GM23338 (cell line): ENCODE measurements around the gene ERF. TPM values are rescaled to one million over a fixed set of nuclear protein-coding genes. Genes with fewer than 3 reads are reported as not detected.

Experiments
- ATAC-seq: fragments of 200-7000 bp; cut with Tn5 transposase; 3 replicates; pipeline ENCODE4 v1.9.1; 2020
- DNase-seq: peaks from one replicate; pipeline ENCODE4 v3.0.0-alpha.2; 2015; ENCODE audit warnings: low spot score
- H2AFZ ChIP-seq: fragments of 200-600 bp; sonication (generic); 2 replicates; pipeline ENCODE4 v1.8.0; 2016; ENCODE audit warnings: antibody characterized with exemption, mild to moderate bottlenecking, moderate library complexity
- H3F3A ChIP-seq: fragments of 200-600 bp; sonication (generic); replicated peaks from 2 replicates; pipeline ENCODE4 v1.8.0; 2017; ENCODE audit warnings: antibody characterized with exemption, mixed run types, low read depth
- H3K27ac ChIP-seq: fragments of 200-600 bp; sonication (generic); 2 replicates; pipeline ENCODE4 v1.6.1; 2016; ENCODE audit warnings: low read depth
- H3K27me3 ChIP-seq: fragments of 200-600 bp; sonication (generic); 2 replicates; pipeline ENCODE4 v1.8.0; 2016; ENCODE audit warnings: mild to moderate bottlenecking, mixed run types, moderate library complexity; ENCODE audit not compliant: insufficient read depth
- H3K36me3 ChIP-seq: fragments of 200-600 bp; sonication (generic); 2 replicates; pipeline ENCODE4 v1.8.0; 2016; ENCODE audit warnings: mild to moderate bottlenecking; ENCODE audit not compliant: insufficient read depth
- H3K4me1 ChIP-seq: fragments of 200-600 bp; sonication (generic); 2 replicates; pipeline ENCODE4 v1.8.0; 2016; ENCODE audit warnings: mild to moderate bottlenecking, moderate library complexity; ENCODE audit not compliant: insufficient read depth
- H3K4me2 ChIP-seq: fragments of 200-600 bp; sonication (generic); 2 replicates; pipeline ENCODE4 v1.7.1; 2017; ENCODE audit warnings: mixed run types
- H3K4me3 ChIP-seq: fragments of 200-600 bp; sonication (generic); 2 replicates; pipeline ENCODE4 v1.6.1; 2016; ENCODE audit warnings: mixed run types
- H3K79me2 ChIP-seq: fragments of 200-600 bp; sonication (generic); replicated peaks from 2 replicates; pipeline ENCODE4 v1.8.0; 2017; ENCODE audit warnings: mild to moderate bottlenecking; ENCODE audit not compliant: insufficient read depth
- H3K9me2 ChIP-seq: fragments of 200-600 bp; sonication (generic); 2 replicates; pipeline ENCODE4 v1.8.0; 2017; ENCODE audit not compliant: insufficient read depth
- H4K20me1 ChIP-seq: fragments of 200-600 bp; sonication (generic); replicated peaks from 2 replicates; pipeline ENCODE4 v1.8.0; 2017; ENCODE audit warnings: mild to moderate bottlenecking; ENCODE audit not compliant: insufficient read depth
- H3K27ac Mint-ChIP-seq: 2 replicates; pipeline ENCODE4 v1.8.0; 2020; ENCODE audit warnings: inconsistent platforms, mild to moderate bottlenecking, moderate library complexity, mixed read lengths
- H3K27me3 Mint-ChIP-seq: 3 replicates; pipeline ENCODE4 v1.8.0; 2022; ENCODE audit warnings: low read depth, mild to moderate bottlenecking, moderate library complexity, mixed read lengths, inconsistent platforms; ENCODE audit not compliant: insufficient read depth, poor library complexity
- H3K36me3 Mint-ChIP-seq: 3 replicates; pipeline ENCODE4 v1.8.0; 2021; ENCODE audit warnings: low read depth, mild to moderate bottlenecking, inconsistent platforms, moderate library complexity, mixed read lengths
- H3K4me1 Mint-ChIP-seq: 3 replicates; pipeline ENCODE4 v1.8.0; 2020; ENCODE audit warnings: mild to moderate bottlenecking, inconsistent platforms, mixed read lengths
- H3K4me3 Mint-ChIP-seq: 3 replicates; pipeline ENCODE4 v1.8.0; 2021; ENCODE audit warnings: moderate library complexity, mild to moderate bottlenecking, inconsistent platforms, mixed read lengths
- H3K9me3 Mint-ChIP-seq: 3 replicates; pipeline ENCODE4 v1.8.0; 2020; ENCODE audit warnings: moderate library complexity, mild to moderate bottlenecking, inconsistent platforms, mixed read lengths
- POLR2AphosphoS5 ChIP-seq: IDR thresholded peaks from 2 replicates; pipeline ENCODE4 v1.6.1; 2016; ENCODE audit warnings: antibody characterized with exemption, low read depth
- ZNF331 ChIP-seq: fragments of 250-450 bp; sonication (Bioruptor Pico); IDR thresholded peaks from 2 replicates; pipeline ENCODE4 v1.5.0; 2020; ENCODE audit warnings: low read depth, mild to moderate bottlenecking, moderate library complexity
- polyA plus RNA-seq: library from polyadenylated mRNA; unstranded; fragments of >200 nt; fragmentation: Nextera tagmentation; extraction: Ambion mirVana; gene quantifications from 2 replicates; pipeline ENCODE4 v1.2.1, GENCODE V29; 2016
- total RNA-seq: library from RNA; depleted of rRNA; stranded (reverse); fragments of >200 nt; shearing (Covaris generic); gene quantifications from 2 replicates; pipeline ENCODE4 v1.2.3, GENCODE V29; 2014
- TF ChIP-seq, protein P1 (sequence below), 2 experiments: fragments of 200-600 bp in 1 of 2; sonication (generic) in 1 of 2; conservative IDR thresholded peaks; 2 replicates each; pipeline versions ENCODE4 v1.5.1 to v1.6.1; 2016 to 2017; ENCODE audit warnings: antibody characterized with exemption in 2 of 2, low read depth in 2 of 2, mild to moderate bottlenecking in 2 of 2, moderate library complexity in 1 of 2
- TF ChIP-seq, protein P2 (sequence below): IDR thresholded peaks from 2 replicates; pipeline ENCODE4 v1.6.1; 2016; ENCODE audit warnings: antibody characterized with exemption

ERF gene
- total and polyA plus RNA-seq, 2 experiments from 2014 or later, result 29.4 to 49.4 TPM

DNA sequence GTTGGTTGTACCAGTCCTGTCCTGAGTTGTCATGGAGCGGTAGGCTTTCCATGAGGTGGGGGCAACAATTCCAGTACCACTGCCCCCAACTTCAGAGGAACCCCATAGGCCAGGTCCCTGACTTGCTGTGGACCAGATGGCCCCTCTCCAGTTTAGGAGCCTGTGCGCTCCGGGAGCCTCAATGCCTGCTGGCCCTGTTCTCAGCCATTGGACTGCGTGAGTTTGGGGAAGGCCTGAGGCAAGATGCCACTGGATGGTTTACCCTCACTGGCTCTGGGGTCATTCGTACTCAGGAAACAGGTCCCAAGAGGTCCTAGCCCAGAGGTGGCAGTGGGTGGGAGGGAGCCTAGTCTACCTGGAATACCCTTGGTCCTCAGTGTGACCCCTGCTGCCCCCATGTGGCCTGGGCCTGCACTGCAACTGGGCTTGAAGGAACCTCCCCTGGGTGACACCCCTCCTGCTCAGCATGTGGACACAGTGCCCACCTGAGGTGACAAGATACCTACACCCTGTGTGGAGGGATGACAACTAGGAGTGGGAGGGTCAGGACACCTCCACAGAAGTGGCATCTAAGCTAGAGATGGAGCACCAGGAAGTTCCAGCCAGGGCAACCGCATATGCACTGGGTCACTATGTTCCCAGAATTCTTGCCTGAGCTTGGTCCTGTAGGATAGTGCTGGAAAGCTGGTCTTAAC lies 41.0 kb upstream of the ERF start:
- DNase-seq (peak; percentile 91), ATAC-seq (peak; percentile 78)
- Histone ChIP-seq H3K9me2 (no peaks in the 10 kb centered on the region), H3K27ac (peak overlapping the region; percentile 88; the same call in 1 of the 2 replicates), H3K4me1 (peaks cover 6% of the 10 kb centered on the region; the same call in 1 of the 2 replicates), H3K27me3 (no peaks in the 10 kb centered on the region), H3K4me2 (no peak overlapping the region), H3K36me3 (no peaks in the 10 kb centered on the region; the same call in 1 of the 2 replicates), H3K4me3 (no peak overlapping the region), H2AFZ (no peak overlapping the region), H3K79me2 (peaks cover under 1% of the 10 kb centered on the region), H4K20me1 (peaks cover 13% of the 10 kb centered on the region; the same call in 1 of the 2 replicates), H3F3A (peaks cover 21% of the 10 kb centered on the region)
- Mint-ChIP-seq H3K27me3 (peaks cover 12% of the 10 kb centered on the region), H3K9me3 (no peaks in the 10 kb centered on the region), H3K4me1 (peaks cover 23% of the 10 kb centered on the region), H3K4me3 (no peak overlapping the region; the same call in 2 of the 3 replicates), H3K36me3 (peaks cover 44% of the 10 kb centered on the region), H3K27ac (peak overlapping the region; percentile 86; the same call in 1 of the 2 replicates)
- TF ChIP-seq ZNF331 (CRISPR knock-in tag) (no peak), POLR2AphosphoS5 (peak; percentile 78)
- TF ChIP-seq, protein P1, sequence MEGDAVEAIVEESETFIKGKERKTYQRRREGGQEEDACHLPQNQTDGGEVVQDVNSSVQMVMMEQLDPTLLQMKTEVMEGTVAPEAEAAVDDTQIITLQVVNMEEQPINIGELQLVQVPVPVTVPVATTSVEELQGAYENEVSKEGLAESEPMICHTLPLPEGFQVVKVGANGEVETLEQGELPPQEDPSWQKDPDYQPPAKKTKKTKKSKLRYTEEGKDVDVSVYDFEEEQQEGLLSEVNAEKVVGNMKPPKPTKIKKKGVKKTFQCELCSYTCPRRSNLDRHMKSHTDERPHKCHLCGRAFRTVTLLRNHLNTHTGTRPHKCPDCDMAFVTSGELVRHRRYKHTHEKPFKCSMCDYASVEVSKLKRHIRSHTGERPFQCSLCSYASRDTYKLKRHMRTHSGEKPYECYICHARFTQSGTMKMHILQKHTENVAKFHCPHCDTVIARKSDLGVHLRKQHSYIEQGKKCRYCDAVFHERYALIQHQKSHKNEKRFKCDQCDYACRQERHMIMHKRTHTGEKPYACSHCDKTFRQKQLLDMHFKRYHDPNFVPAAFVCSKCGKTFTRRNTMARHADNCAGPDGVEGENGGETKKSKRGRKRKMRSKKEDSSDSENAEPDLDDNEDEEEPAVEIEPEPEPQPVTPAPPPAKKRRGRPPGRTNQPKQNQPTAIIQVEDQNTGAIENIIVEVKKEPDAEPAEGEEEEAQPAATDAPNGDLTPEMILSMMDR (conservative IDR thresholded peaks at IDR 0.05; ENCODE audit: low read depth in 2 of 2), result peak; percentile 81 to 94

DNA sequence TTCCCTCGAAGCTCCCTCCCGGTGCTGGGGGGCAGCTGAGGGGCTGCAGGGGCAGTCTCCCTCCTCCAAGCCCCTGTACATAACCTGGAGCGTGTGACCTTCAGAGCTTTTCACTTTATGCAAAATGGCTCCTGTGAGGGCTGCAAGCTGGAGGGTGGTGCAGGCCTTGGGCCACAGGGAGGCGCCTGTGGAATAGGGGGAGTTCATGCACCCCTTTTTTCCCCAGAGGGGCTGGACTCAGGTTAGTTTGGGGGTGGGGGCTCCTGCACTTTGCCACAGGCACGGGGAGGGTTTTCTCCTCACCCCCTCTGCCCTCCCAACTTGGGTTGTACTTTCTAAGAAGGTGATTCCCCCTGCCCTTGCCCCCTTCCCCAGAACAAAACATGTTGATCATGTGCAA lies 40.4 kb upstream of the ERF start:
- H3K4me3 Mint-ChIP-seq, result no peak overlapping the region; the same call in 2 of the 3 replicates
- H3K27me3 Mint-ChIP-seq, result peaks cover 12% of the 10 kb centered on the region
- H3F3A ChIP-seq, result peaks cover 21% of the 10 kb centered on the region

More for the DNA sequence above, 40.4 kb upstream of the ERF start:
- H3K27ac ChIP-seq, result peak overlapping the region; percentile 88; the same call in 1 of the 2 replicates
- TF ChIP-seq, protein P2, sequence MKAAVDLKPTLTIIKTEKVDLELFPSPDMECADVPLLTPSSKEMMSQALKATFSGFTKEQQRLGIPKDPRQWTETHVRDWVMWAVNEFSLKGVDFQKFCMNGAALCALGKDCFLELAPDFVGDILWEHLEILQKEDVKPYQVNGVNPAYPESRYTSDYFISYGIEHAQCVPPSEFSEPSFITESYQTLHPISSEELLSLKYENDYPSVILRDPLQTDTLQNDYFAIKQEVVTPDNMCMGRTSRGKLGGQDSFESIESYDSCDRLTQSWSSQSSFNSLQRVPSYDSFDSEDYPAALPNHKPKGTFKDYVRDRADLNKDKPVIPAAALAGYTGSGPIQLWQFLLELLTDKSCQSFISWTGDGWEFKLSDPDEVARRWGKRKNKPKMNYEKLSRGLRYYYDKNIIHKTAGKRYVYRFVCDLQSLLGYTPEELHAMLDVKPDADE, result no peak
- TF ChIP-seq, protein P1 (conservative IDR thresholded peaks at IDR 0.05; ENCODE audit: low read depth in 2 of 2), result peak; percentile 38 to 51; a peak in 3 of 4 replicates
- H3K79me2 ChIP-seq, result no peaks in the 10 kb centered on the region; the same call in 1 of the 2 replicates
- no peaks in the 10 kb centered on the region for H3K9me3 Mint-ChIP-seq
- H3K4me2 ChIP-seq, result no peak overlapping the region; the same call in 1 of the 2 replicates
- peaks cover 23% of the 10 kb centered on the region for H3K4me1 Mint-ChIP-seq
- H3K4me3 ChIP-seq, result no peak overlapping the region
- ATAC-seq (peak; percentile 9), DNase-seq (no peak)
- peaks cover 13% of the 10 kb centered on the region; the same call in 1 of the 2 replicates for H4K20me1 ChIP-seq
- H3K36me3 ChIP-seq, result no peaks in the 10 kb centered on the region; the same call in 1 of the 2 replicates
- H2AFZ ChIP-seq, result no peak overlapping the region
- H3K4me1 ChIP-seq, result peaks cover 6% of the 10 kb centered on the region; the same call in 1 of the 2 replicates
- peaks cover 44% of the 10 kb centered on the region for H3K36me3 Mint-ChIP-seq
- no peaks in the 10 kb centered on the region for H3K27me3 ChIP-seq
- H3K9me2 ChIP-seq, result no peaks in the 10 kb centered on the region
- peak overlapping the region; percentile 91 for H3K27ac Mint-ChIP-seq
